ACC112 (cell line): ENCODE measurements around the gene PLET1.

Experiments
- H2AFZ ChIP-seq: fragments of 200-600 bp; sonication (generic); one replicate; pipeline ENCODE4 v1.6.0; 2017; ENCODE audit warnings: antibody characterized with exemption, low read length; ENCODE audit not compliant: unreplicated experiment
- H3K27ac ChIP-seq: fragments of 200-600 bp; sonication (generic); 2 replicates; pipeline ENCODE4 v1.5.1; 2014; ENCODE audit warnings: low read depth, mild to moderate bottlenecking, antibody characterized with exemption, low read length, moderate library complexity
- H3K27me3 ChIP-seq: fragments of 200-600 bp; sonication (generic); 2 replicates; pipeline ENCODE4 v1.6.1; 2014; ENCODE audit warnings: mild to moderate bottlenecking, antibody characterized with exemption, low read length, moderate library complexity, mixed read lengths; ENCODE audit not compliant: insufficient read depth
- H3K36me3 ChIP-seq: fragments of 200-600 bp; sonication (generic); 2 replicates; pipeline ENCODE4 v1.6.1; 2016; ENCODE audit warnings: mild to moderate bottlenecking, antibody characterized with exemption, low read length, moderate library complexity, mixed read lengths; ENCODE audit not compliant: insufficient read depth
- H3K4me1 ChIP-seq: fragments of 200-600 bp; sonication (generic); one replicate; pipeline ENCODE4 v1.6.1; 2016; ENCODE audit warnings: low read length, mixed read lengths; ENCODE audit not compliant: insufficient read depth, unreplicated experiment, control insufficient read depth
- H3K4me3 ChIP-seq: fragments of 200-600 bp; sonication (generic); 2 replicates; pipeline ENCODE4 v1.5.1; 2014; ENCODE audit warnings: mild to moderate bottlenecking, low read depth, low read length
- H3K79me2 ChIP-seq: fragments of 200-600 bp; sonication (generic); one replicate; pipeline ENCODE4 v1.6.0; 2016; ENCODE audit warnings: low read length; ENCODE audit not compliant: control insufficient read depth, unreplicated experiment, insufficient read depth

PLET1 gene, protein sequence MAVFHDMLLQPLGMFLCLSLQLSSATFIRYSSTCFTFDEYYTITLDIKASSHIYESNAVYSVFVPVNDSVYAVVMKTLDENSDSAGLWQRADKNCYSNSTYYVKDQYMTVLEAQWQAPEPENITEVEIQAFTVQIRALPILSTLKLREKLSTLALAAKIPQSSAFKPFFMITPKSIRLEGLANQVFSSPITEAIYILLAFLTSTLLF

GRCh38 chr11:112260490-112260889 is at the start of gene PLET1:
Gene PLET1, minus strand, starts transcription at chr11:112260860. Its CDS starts 271 bp downstream, at chr11:112260589.
- no peaks in the 10 kb centered on the region for H3K27me3 ChIP-seq
- peaks cover 4% of the 10 kb centered on the region for H3K4me1 ChIP-seq
- H3K27ac ChIP-seq, result no peak within 1 kb of the TSS
- H3K4me3 ChIP-seq, result no peak within 1 kb of the TSS
- H3K36me3 ChIP-seq, result no peaks in the 10 kb centered on the region
- H3K79me2 ChIP-seq, result no peaks in the 10 kb centered on the region
- H2AFZ ChIP-seq, result no peak within 1 kb of the TSS

- Histone ChIP-seq H3K27me3 (no peaks in the 10 kb centered on the region), H3K4me1 (peaks cover 4% of the 10 kb centered on the region), H3K79me2 (no peaks in the 10 kb centered on the region), H3K27ac (peak overlapping the region; percentile 10; the same call in 1 of the 2 replicates), H2AFZ (no peak overlapping the region), H3K36me3 (0 out of 2 replicates have a peak, but pooled peaks cover 4% of the 10 kb centered on the region), H3K4me3 (no peak overlapping the region)
Observed at GRCh38 chr11:112310419-112310818, 49.8 kb upstream of the PLET1 start.

GRCh38 chr11:112308651-112309050 is 48.0 kb upstream of the PLET1 start:
- no peaks in the 10 kb centered on the region for H3K27me3 ChIP-seq
- no peak overlapping the region for H2AFZ ChIP-seq
- H3K27ac ChIP-seq, result no peak overlapping the region

DNA sequence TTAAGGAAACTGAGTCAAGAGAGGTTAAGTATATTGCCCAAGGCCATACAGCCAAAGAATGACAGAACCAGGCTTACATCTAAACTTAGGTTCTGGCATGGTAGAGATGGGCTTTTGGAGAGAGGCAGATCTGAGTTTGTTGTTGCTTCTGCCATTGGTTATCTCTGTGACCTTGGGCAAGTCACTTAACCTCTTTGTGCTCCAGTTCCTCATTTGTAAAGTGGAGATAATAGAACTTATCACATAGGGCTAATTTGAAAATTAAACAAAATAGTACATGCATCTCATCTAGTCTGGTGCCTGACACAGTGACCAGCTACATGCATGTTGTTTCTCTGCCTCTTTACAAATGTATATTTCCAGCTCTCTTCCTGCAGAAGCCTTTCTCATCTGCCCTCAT is 47.0 kb upstream of the PLET1 start:
- Histone ChIP-seq H3K27me3 (no peaks in the 10 kb centered on the region), H3K4me1 (peaks cover 5% of the 10 kb centered on the region), H3K36me3 (0 out of 2 replicates have a peak, but pooled peaks cover 4% of the 10 kb centered on the region), H2AFZ (no peak overlapping the region), H3K27ac (no peak overlapping the region), H3K4me3 (no peak overlapping the region), H3K79me2 (no peaks in the 10 kb centered on the region)

More at GRCh38 chr11:112308651-112309050, 48.0 kb upstream of the PLET1 start:
- Histone ChIP-seq H3K4me3 (no peak overlapping the region), H3K36me3 (0 out of 2 replicates have a peak, but pooled peaks cover 4% of the 10 kb centered on the region), H3K4me1 (peaks cover 4% of the 10 kb centered on the region), H3K79me2 (no peaks in the 10 kb centered on the region)

DNA sequence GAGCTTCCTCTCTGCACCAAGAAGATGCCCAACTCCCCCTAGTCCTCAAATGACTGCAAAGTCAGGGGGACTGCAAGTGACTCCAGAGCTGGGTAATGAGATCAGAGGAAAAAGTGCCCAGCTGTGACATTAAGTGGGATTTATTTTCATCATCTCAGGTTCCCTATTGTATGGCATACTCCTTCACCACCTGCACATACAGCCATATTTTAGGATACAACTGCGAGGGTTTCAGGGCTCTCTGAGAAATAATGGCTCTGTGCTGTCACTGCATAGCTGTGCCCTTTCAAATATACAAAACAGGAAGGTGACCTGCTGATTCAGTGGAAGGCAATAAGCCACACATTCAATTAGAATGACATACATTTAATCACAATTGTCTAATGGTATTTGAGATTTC is 45.6 kb upstream of the PLET1 start:
- 0 out of 2 replicates have a peak, but pooled peaks cover 4% of the 10 kb centered on the region for H3K36me3 ChIP-seq
- H2AFZ ChIP-seq, result no peak overlapping the region
- no peak overlapping the region for H3K4me3 ChIP-seq
- H3K4me1 ChIP-seq, result peaks cover 15% of the 10 kb centered on the region
- H3K79me2 ChIP-seq, result no peaks in the 10 kb centered on the region
- no peaks in the 10 kb centered on the region for H3K27me3 ChIP-seq
- H3K27ac ChIP-seq, result no peak overlapping the region

- Histone ChIP-seq H3K27me3 (no peaks in the 10 kb centered on the region), H3K27ac (no peak overlapping the region), H2AFZ (no peak overlapping the region), H3K36me3 (0 out of 2 replicates have a peak, but pooled peaks cover 4% of the 10 kb centered on the region), H3K4me3 (no peak overlapping the region), H3K79me2 (no peaks in the 10 kb centered on the region), H3K4me1 (peaks cover 14% of the 10 kb centered on the region)
Observed at GRCh38 chr11:112304914-112305313, 44.3 kb upstream of the PLET1 start.

- Histone ChIP-seq H3K27ac (no peak overlapping the region), H3K36me3 (0 out of 2 replicates have a peak, but pooled peaks cover 4% of the 10 kb centered on the region), H3K79me2 (no peaks in the 10 kb centered on the region), H3K27me3 (no peaks in the 10 kb centered on the region), H3K4me3 (no peak overlapping the region), H3K4me1 (peaks cover 17% of the 10 kb centered on the region), H2AFZ (no peak overlapping the region)
Observed at GRCh38 chr11:112303616-112304015, 43.0 kb upstream of the PLET1 start.

GRCh38 chr11:112302226-112302868 is 41.7 kb upstream of the PLET1 start:
- H3K27me3 ChIP-seq, result no peaks in the 10 kb centered on the region
- H3K27ac ChIP-seq, result peak overlapping the region; percentile 35
- no peaks in the 10 kb centered on the region for H3K79me2 ChIP-seq
- H2AFZ ChIP-seq, result peak overlapping the region; percentile 67
- peaks cover 17% of the 10 kb centered on the region for H3K4me1 ChIP-seq
- no peaks in the 10 kb centered on the region for H3K36me3 ChIP-seq
- no peak overlapping the region for H3K4me3 ChIP-seq

GRCh38 chr11:112300094-112300786 is 39.6 kb upstream of the PLET1 start:
- Histone ChIP-seq H3K79me2 (no peaks in the 10 kb centered on the region), H3K27ac (no peak overlapping the region), H3K4me1 (peaks cover 17% of the 10 kb centered on the region), H3K27me3 (no peaks in the 10 kb centered on the region), H3K4me3 (no peak overlapping the region), H2AFZ (no peak overlapping the region), H3K36me3 (no peaks in the 10 kb centered on the region)

GRCh38 chr11:112298535-112298934 is 37.9 kb upstream of the PLET1 start:
- H3K36me3 ChIP-seq, result no peaks in the 10 kb centered on the region
- peaks cover 24% of the 10 kb centered on the region for H3K4me1 ChIP-seq
- no peaks in the 10 kb centered on the region for H3K27me3 ChIP-seq
- no peak overlapping the region for H3K4me3 ChIP-seq
- H3K79me2 ChIP-seq, result no peaks in the 10 kb centered on the region
- no peak overlapping the region for H3K27ac ChIP-seq
- no peak overlapping the region for H2AFZ ChIP-seq
